Loucy (cell line): ENCODE measurements around the gene FTSJ3.

ENCODE experiments used
- H2AFZ ChIP-seq: fragments of 200-600 bp; sonication (generic); 2 replicates; pipeline ENCODE4 v1.6.0; 2016; ENCODE audit warnings: antibody characterized with exemption, mild to moderate bottlenecking, low read length, moderate library complexity
- H3F3A ChIP-seq: fragments of 200-600 bp; 2 replicates; pipeline ENCODE4 v1.6.0; 2016; ENCODE audit warnings: antibody characterized with exemption, low read depth, mild to moderate bottlenecking
- H3K27me3 ChIP-seq: fragments of 200-600 bp; sonication (generic); 2 replicates; pipeline ENCODE4 v1.6.1; 2014; ENCODE audit warnings: low read length, mild to moderate bottlenecking; ENCODE audit not compliant: insufficient read depth, poor library complexity, severe bottlenecking
- H3K36me3 ChIP-seq: fragments of 200-600 bp; sonication (generic); 2 replicates; pipeline ENCODE4 v1.6.1; 2016; ENCODE audit warnings: low read length; ENCODE audit not compliant: insufficient read depth
- H3K4me1 ChIP-seq: fragments of 200-600 bp; sonication (generic); 2 replicates; pipeline ENCODE4 v1.5.1; 2014; ENCODE audit warnings: low read length, mild to moderate bottlenecking; ENCODE audit not compliant: insufficient read depth, poor library complexity, severe bottlenecking
- H3K4me2 ChIP-seq: fragments of 200-600 bp; sonication (generic); 2 replicates; pipeline ENCODE4 v1.6.0; 2014; ENCODE audit warnings: antibody characterized with exemption, low read length, low read depth, mild to moderate bottlenecking; ENCODE audit not compliant: poor library complexity, severe bottlenecking
- H3K4me3 ChIP-seq: fragments of 200-600 bp; sonication (generic); 2 replicates; pipeline ENCODE4 v1.5.1; 2014; ENCODE audit warnings: low read length, mild to moderate bottlenecking, mixed read lengths; ENCODE audit not compliant: poor library complexity, severe bottlenecking
- H3K79me2 ChIP-seq: fragments of 200-600 bp; sonication (generic); 2 replicates; pipeline ENCODE4 v1.6.1; 2014; ENCODE audit warnings: low read length; ENCODE audit not compliant: insufficient read depth
- H3K9ac ChIP-seq: fragments of 200-600 bp; sonication (generic); 2 replicates; pipeline ENCODE4 v1.6.0; 2014; ENCODE audit warnings: mild to moderate bottlenecking, low read depth, low read length, moderate library complexity; ENCODE audit not compliant: poor library complexity, severe bottlenecking
- H3K9me2 ChIP-seq: fragments of 200-600 bp; sonication (generic); replicated peaks from 2 replicates; pipeline ENCODE4 v1.6.1; 2016; ENCODE audit warnings: low read depth, low read length, mixed read lengths
- H3K9me3 ChIP-seq: fragments of 200-600 bp; sonication (generic); 2 replicates; pipeline ENCODE4 v1.6.1; 2014; ENCODE audit warnings: mild to moderate bottlenecking, antibody characterized with exemption, low read length, low read depth; ENCODE audit not compliant: insufficient read depth
- H4K20me1 ChIP-seq: fragments of 200-600 bp; sonication (generic); 2 replicates; pipeline ENCODE4 v1.6.0; 2014; ENCODE audit warnings: antibody characterized with exemption, low read length, mild to moderate bottlenecking; ENCODE audit not compliant: insufficient read depth, poor library complexity, severe bottlenecking
- EZH2phosphoT487 ChIP-seq: fragments of 200-600 bp; IDR thresholded peaks from 2 replicates; pipeline ENCODE4 v1.6.1; 2018; ENCODE audit warnings: antibody characterized with exemption, mild to moderate bottlenecking, moderate library complexity, borderline replicate concordance
- TF ChIP-seq, protein P1 (sequence below): fragments of 200-600 bp; sonication (generic); conservative IDR thresholded peaks from 2 replicates; pipeline ENCODE4 v1.5.1; 2014; ENCODE audit warnings: mild to moderate bottlenecking, antibody characterized with exemption, low read length

Gene FTSJ3

DNA sequence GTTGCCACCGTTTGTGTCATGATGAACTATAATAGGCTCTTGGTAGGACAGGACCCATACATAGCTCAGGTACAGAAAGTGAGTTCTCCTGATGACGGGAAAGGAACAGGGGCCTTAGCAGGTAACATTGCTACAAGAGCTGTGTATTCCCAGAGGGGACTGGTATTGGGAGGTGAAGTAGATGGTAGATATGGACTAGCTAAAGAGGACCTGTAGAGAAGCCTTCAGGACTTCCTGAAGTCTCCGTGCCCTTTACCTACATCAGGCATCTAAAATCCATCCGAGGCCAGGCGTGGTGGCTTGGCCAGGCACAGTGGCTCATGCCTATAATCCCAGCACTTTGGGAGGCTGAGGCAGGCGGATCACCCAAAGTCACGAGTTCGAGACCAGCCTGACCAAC, 27.7 kb upstream of the FTSJ3 start:
- Histone ChIP-seq H3K4me1 (no peaks in the 10 kb centered on the region), H4K20me1 (no peaks in the 10 kb centered on the region), H2AFZ (no peak overlapping the region), H3K79me2 (no peaks in the 10 kb centered on the region), H3K36me3 (no peaks in the 10 kb centered on the region), H3K27me3 (no peaks in the 10 kb centered on the region), H3K4me2 (no peak overlapping the region), H3K9ac (no peak overlapping the region), H3K9me2 (no peaks in the 10 kb centered on the region), H3K4me3 (no peak overlapping the region), H3K9me3 (no peaks in the 10 kb centered on the region), H3F3A (no peaks in the 10 kb centered on the region)
- TF ChIP-seq EZH2phosphoT487, result no peak
- TF ChIP-seq, protein P1, sequence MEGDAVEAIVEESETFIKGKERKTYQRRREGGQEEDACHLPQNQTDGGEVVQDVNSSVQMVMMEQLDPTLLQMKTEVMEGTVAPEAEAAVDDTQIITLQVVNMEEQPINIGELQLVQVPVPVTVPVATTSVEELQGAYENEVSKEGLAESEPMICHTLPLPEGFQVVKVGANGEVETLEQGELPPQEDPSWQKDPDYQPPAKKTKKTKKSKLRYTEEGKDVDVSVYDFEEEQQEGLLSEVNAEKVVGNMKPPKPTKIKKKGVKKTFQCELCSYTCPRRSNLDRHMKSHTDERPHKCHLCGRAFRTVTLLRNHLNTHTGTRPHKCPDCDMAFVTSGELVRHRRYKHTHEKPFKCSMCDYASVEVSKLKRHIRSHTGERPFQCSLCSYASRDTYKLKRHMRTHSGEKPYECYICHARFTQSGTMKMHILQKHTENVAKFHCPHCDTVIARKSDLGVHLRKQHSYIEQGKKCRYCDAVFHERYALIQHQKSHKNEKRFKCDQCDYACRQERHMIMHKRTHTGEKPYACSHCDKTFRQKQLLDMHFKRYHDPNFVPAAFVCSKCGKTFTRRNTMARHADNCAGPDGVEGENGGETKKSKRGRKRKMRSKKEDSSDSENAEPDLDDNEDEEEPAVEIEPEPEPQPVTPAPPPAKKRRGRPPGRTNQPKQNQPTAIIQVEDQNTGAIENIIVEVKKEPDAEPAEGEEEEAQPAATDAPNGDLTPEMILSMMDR, result no peak

- Histone ChIP-seq H3K4me1 (no peaks in the 10 kb centered on the region), H3K4me2 (no peak overlapping the region), H3K79me2 (no peaks in the 10 kb centered on the region), H3F3A (no peaks in the 10 kb centered on the region), H3K9me2 (no peaks in the 10 kb centered on the region), H2AFZ (no peak overlapping the region), H3K9me3 (no peaks in the 10 kb centered on the region), H3K36me3 (no peaks in the 10 kb centered on the region), H3K4me3 (no peak overlapping the region), H3K9ac (no peak overlapping the region), H3K27me3 (no peaks in the 10 kb centered on the region), H4K20me1 (no peaks in the 10 kb centered on the region)
- TF ChIP-seq, protein P1, result no peak
Measured at GRCh38 chr17:63854709-63855108, 27.2 kb upstream of the FTSJ3 start.

DNA sequence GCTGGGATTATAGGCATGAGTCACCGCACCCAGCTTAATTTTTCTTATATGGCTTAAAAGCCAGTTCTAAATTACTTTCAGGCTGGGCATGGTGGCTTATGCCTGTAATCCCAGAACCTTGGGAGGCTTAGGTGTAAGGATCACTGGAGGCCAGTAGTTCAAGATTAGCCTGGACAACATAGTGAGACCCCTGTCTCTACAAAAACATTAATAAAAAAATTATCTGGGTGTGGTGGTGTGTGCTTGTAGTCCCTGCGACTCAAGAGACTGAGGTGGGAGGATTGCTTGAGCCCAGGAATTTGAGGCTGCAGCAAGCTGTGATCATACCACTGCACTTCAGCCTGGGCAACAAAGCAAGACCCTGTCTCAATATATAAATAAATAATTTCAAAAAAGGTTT, 25.8 kb upstream of the FTSJ3 start:
- TF ChIP-seq EZH2phosphoT487, result no peak
- TF ChIP-seq, protein P1, result no peak
- no peaks in the 10 kb centered on the region for H3K9me2 ChIP-seq
- H3K4me1 ChIP-seq, result no peaks in the 10 kb centered on the region
- H3K27me3 ChIP-seq, result no peaks in the 10 kb centered on the region
- H3K4me2 ChIP-seq, result no peak overlapping the region
- no peaks in the 10 kb centered on the region for H3K9me3 ChIP-seq
- no peaks in the 10 kb centered on the region for H3K79me2 ChIP-seq
- no peaks in the 10 kb centered on the region for H3F3A ChIP-seq
- no peaks in the 10 kb centered on the region for H4K20me1 ChIP-seq
- H2AFZ ChIP-seq, result no peak overlapping the region
- no peaks in the 10 kb centered on the region for H3K36me3 ChIP-seq
- H3K4me3 ChIP-seq, result no peak overlapping the region
- no peak overlapping the region for H3K9ac ChIP-seq
